Naive thymus-derived CD8-positive, alpha-beta T cell (primary cell): ENCODE results near the gene GP9. TPM values are rescaled to one million over a fixed set of nuclear protein-coding genes. Genes with fewer than 3 reads are reported as not detected.

Source experiments
- ATAC-seq, 2 donors: fragments of 150-1000 bp; cut with Tn5 transposase in 1 of 2; sonication (Bioruptor Pico), chemical (Tn5 transposase) in 1 of 2; 1 replicate in 1 of 2; 2 replicates in 1 of 2; pipeline ENCODE4 v1.10.0; 2021; ENCODE audit warnings: mild to moderate bottlenecking in 2 of 2, moderate library complexity in 2 of 2
- POLR2A ChIA-PET: fragments of 350-600 bp; sonication (Branson Sonifier 250); formaldehyde crosslinking; loops from one replicate; lab custom pipeline; 2021; ENCODE audit warnings: antibody characterized with exemption; lab: Charles Lee
- DNase-seq, 10 donors: peaks; one replicate each; pipeline versions ENCODE4 v3.0.0 to v3.0.0-alpha.2; 2020 to 2022
- H3K27ac Mint-ChIP-seq, 10 donors: one replicate each; pipeline ENCODE4 v1.8.0; 2020 to 2022; ENCODE audit warnings: mild to moderate bottlenecking in 10 of 10, mixed read lengths in 10 of 10, moderate library complexity in 4 of 10, inconsistent platforms in 1 of 10
- H3K27me3 Mint-ChIP-seq, 5 donors: one replicate each; pipeline ENCODE4 v1.8.0; 2021 to 2022; ENCODE audit warnings: mixed read lengths in 5 of 5
- H3K36me3 Mint-ChIP-seq, 3 donors: one replicate each; pipeline ENCODE4 v1.8.0; 2020 to 2022; ENCODE audit warnings: mixed read lengths in 3 of 3, mild to moderate bottlenecking in 2 of 3, inconsistent platforms in 1 of 3
- H3K4me1 Mint-ChIP-seq, 4 donors: one replicate each; pipeline ENCODE4 v1.8.0; 2021 to 2022; ENCODE audit warnings: mixed read lengths in 4 of 4
- H3K4me3 Mint-ChIP-seq, 10 donors: one replicate each; pipeline ENCODE4 v1.8.0; 2020 to 2022; ENCODE audit warnings: mild to moderate bottlenecking in 10 of 10, mixed read lengths in 10 of 10, moderate library complexity in 6 of 10, inconsistent platforms in 1 of 10
- H3K9me3 Mint-ChIP-seq, 9 donors: one replicate each; pipeline ENCODE4 v1.8.0; 2020 to 2022; ENCODE audit warnings: mixed read lengths in 9 of 9, mild to moderate bottlenecking in 3 of 9, inconsistent platforms in 1 of 9, moderate library complexity in 1 of 9
- polyA plus RNA-seq, 3 donors: library from polyadenylated mRNA; unstranded; fragments of 300-500 nt; fragmentation: Illumina TruSeq; gene quantifications; one replicate each; pipeline ENCODE4 v1.2.3, GENCODE V29; 2021
- total RNA-seq, 8 experiments: library from RNA in 2 of 8; stranded (reverse) in 2 of 8; gene quantifications; one replicate each; pipeline ENCODE4 v1.2.3 and lab custom pipeline; 2021 to 2026

The GP9 gene
- not detected for total RNA-seq
- polyA plus RNA-seq, result not detected
- total RNA-seq (lab: John Stamatoyannopoulos, UW), result 0 to 0.08 (median 0) reads per million in 6 experiments

GRCh38 chr3:129060276-129061022, at the start of gene GP9:
Gene GP9, plus strand, starts transcription at chr3:129060779. Its CDS starts 961 bp downstream, at chr3:129061740.
- H3K9me3 Mint-ChIP-seq, result no peaks in the 10 kb centered on the region
- H3K27ac Mint-ChIP-seq, result no peak within 1 kb of the TSS
- no peak for ATAC-seq
- peaks cover 0 to 10% (median 6%) of the 10 kb centered on the region in 4 donors for H3K4me1 Mint-ChIP-seq
- POLR2A ChIA-PET, result interaction anchor here (1.1 kb wide), 1 partner anchor 189 kb away, joined by 3 read pairs; the partner anchor contains the start of gene COPG1
- DNase-seq, result no peak
- H3K4me3 Mint-ChIP-seq, result no peak within 1 kb of the TSS
- no peaks in the 10 kb centered on the region for H3K27me3 Mint-ChIP-seq
- no peaks in the 10 kb centered on the region for H3K36me3 Mint-ChIP-seq

DNA sequence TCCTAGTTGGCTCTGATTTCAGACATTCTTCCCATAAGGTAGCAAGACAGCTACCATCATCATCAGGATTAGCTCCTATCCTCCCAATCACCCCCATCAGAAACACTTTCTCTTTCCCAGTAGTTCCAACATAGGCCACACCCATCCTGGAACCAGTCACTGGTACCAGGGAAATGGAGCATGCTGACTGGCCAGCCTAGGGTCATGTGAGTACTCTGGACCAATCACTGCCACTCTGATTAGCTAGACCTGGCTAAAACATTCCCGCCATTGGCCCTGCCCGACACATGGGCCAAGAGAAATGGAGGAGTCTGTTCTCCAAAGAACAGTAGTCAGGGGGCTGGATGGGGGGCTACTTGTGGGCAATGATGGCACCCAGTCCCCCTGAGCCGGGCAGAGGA, 47.1 kb upstream of the GP9 start:
- DNase-seq, result no peak
- Mint-ChIP-seq H3K36me3 (no peaks in the 10 kb centered on the region), H3K4me1 (peaks cover 23 to 48% (median 43%) of the 10 kb centered on the region in 4 donors), H3K27ac (peak overlapping the region; percentile 70 to 99 (median 89)), H3K4me3 (peak overlapping the region in 1 of 10 donors; percentile 69), H3K27me3 (no peaks in the 10 kb centered on the region), H3K9me3 (no peaks in the 10 kb centered on the region)
- POLR2A ChIA-PET, result interaction anchor here (1.7 to 7.9 kb wide), 3 partner anchors 8 to 13 kb away, joined by 6 to 257 read pairs (median 125); partner anchors contain the start of genes CFAP92 and EFCC1
- ATAC-seq, result no peak

GRCh38 chr3:129014148-129014547, 46.4 kb upstream of the GP9 start:
- Mint-ChIP-seq H3K27me3 (no peaks in the 10 kb centered on the region), H3K4me3 (peak overlapping the region in 6 of 10 donors; percentile 9 to 88 (median 50)), H3K27ac (peak overlapping the region; percentile 77 to 100 (median 96)), H3K9me3 (no peaks in the 10 kb centered on the region), H3K4me1 (peaks cover 28 to 55% (median 49%) of the 10 kb centered on the region in 4 donors), H3K36me3 (no peaks in the 10 kb centered on the region)
- POLR2A ChIA-PET, result interaction anchor here (2.0 to 7.9 kb wide), 5 partner anchors 12 to 105 kb away, joined by 5 to 257 read pairs (median 81); partner anchors contain the start of genes CFAP92, EFCC1 and RAB43
- peak in 1 of 10 donors; percentile 54 for DNase-seq
- ATAC-seq, result no peak

GRCh38 chr3:129014793-129015345, 45.7 kb upstream of the GP9 start:
- DNase-seq (peak in 1 of 10 donors; percentile 50), ATAC-seq (no peak)
- H3K4me1 Mint-ChIP-seq, result peaks cover 28 to 55% (median 49%) of the 10 kb centered on the region in 4 donors
- H3K4me3 Mint-ChIP-seq, result peak overlapping the region; percentile 24 to 94 (median 78)
- H3K27me3 Mint-ChIP-seq, result no peaks in the 10 kb centered on the region
- peak overlapping the region; percentile 77 to 100 (median 96) for H3K27ac Mint-ChIP-seq
- POLR2A ChIA-PET, result interaction anchor here (0.6 to 7.9 kb wide), 10 partner anchors 11 to 234 kb away, joined by 4 to 257 read pairs (median 14); partner anchors contain the start of genes CFAP92, CNBP, COPG1 and EFCC1
- no peaks in the 10 kb centered on the region for H3K36me3 Mint-ChIP-seq
- no peaks in the 10 kb centered on the region for H3K9me3 Mint-ChIP-seq

DNA sequence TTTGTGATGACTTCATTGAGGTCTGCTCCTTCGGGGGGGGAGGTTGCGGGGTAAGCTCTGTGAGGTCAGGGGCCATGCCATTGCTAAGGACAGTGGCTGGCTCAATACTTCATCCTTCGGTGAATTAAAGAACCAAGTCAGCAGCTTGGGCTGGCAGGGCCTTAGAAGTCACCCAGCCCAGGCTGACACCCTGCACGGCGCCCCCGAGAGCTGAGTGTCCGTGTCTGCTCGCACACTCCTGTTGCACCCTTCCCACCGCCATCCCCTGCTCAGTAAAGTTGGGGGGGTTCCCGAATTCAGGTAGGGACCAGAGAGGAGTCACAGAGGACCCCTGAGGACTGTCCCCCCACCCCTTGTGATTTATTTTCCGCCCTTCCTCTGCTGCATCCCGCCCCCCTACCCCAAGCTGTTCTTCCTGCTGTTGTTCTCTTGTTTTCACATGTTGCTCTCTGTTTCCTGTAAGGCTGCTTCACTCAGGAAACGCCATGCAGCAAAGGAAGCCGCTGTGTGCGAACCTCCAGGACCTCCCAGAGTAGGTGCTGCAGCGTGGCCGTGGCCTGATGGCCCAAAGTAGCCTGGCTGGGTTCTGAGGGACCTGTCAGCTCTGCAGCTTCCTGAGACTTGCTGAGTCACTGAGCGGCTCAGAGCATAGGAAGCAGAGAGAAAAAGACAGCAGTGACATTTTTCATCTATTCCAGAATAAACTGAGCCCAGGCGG, 45.0 kb upstream of the GP9 start:
- Mint-ChIP-seq H3K27ac (peak overlapping the region; percentile 77 to 100 (median 96)), H3K9me3 (no peaks in the 10 kb centered on the region), H3K36me3 (no peaks in the 10 kb centered on the region), H3K27me3 (no peaks in the 10 kb centered on the region), H3K4me1 (peaks cover 28 to 55% (median 49%) of the 10 kb centered on the region in 4 donors), H3K4me3 (peak overlapping the region; percentile 43 to 94 (median 80))
- peak; percentile 62 to 70 for ATAC-seq
- peak in 7 of 10 donors; percentile 25 to 61 (median 51) for DNase-seq
- POLR2A ChIA-PET, result interaction anchor here (0.6 to 7.9 kb wide), 19 partner anchors 11 to 557 kb away, joined by 3 to 257 read pairs (median 6); partner anchors contain the start of genes CFAP92, CNBP, COPG1 and EFCC1

- DNase-seq (peak; percentile 55 to 88 (median 68)), ATAC-seq (peak; percentile 91 to 92)
- H3K27me3 Mint-ChIP-seq, result no peaks in the 10 kb centered on the region
- peaks cover 26 to 55% (median 49%) of the 10 kb centered on the region in 4 donors for H3K4me1 Mint-ChIP-seq
- peak overlapping the region; percentile 77 to 100 (median 96) for H3K27ac Mint-ChIP-seq
- H3K9me3 Mint-ChIP-seq, result no peaks in the 10 kb centered on the region
- peak overlapping the region; percentile 43 to 94 (median 80) for H3K4me3 Mint-ChIP-seq
- H3K36me3 Mint-ChIP-seq, result no peaks in the 10 kb centered on the region
- POLR2A ChIA-PET, result interaction anchor here (0.8 to 7.9 kb wide), 20 partner anchors 10 to 300 kb away, joined by 3 to 257 read pairs (median 6); partner anchors contain the start of genes CFAP92, CNBP, COPG1 and EFCC1
Measured at GRCh38 chr3:129016356-129016719, 44.2 kb upstream of the GP9 start.

DNA sequence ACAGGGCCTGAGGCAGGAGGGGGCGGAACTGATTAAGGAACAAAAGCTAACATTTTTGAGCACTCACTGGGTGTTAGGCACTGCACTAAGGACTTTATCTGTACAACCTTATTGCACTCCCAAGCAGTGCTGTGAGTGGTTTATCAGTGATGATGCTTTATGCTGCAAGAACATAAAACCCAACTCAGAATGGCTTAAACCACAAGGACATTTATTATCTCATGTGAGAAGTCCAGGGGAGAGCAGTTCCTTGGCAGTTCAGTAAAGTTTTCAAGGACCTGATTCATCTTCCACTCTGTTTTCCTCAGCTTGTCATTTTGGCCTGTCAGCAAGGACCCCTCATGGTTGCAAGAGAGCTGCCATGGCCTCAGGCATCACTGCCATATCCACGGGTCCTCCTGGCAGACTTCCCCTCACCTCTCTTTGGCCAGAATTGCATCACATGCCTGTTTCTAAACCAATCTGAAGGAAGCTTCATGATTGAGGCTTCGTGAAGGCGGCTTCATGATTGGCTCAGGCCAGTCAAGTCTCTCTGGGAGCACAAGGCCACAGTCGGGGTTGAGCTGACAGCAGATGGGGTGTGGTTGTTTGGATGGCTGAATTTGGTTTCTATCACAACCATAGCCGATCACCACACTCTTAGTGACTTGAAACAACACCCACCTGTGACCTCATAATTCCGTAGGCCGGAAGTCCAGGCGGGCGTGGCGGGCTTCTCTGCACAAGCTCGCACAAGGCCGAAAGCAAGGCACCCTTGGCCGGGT, 43.7 kb upstream of the GP9 start:
- DNase-seq, result peak in 1 of 10 donors; percentile 67
- peak in 1 of 2 donors; percentile 3 for ATAC-seq
- Mint-ChIP-seq H3K9me3 (no peaks in the 10 kb centered on the region), H3K27me3 (no peaks in the 10 kb centered on the region), H3K27ac (peak overlapping the region; percentile 77 to 100 (median 96)), H3K4me1 (peaks cover 28 to 57% (median 50%) of the 10 kb centered on the region in 4 donors), H3K4me3 (peak overlapping the region in 9 of 10 donors; percentile 8 to 88 (median 71)), H3K36me3 (no peaks in the 10 kb centered on the region)
- POLR2A ChIA-PET, result interaction anchor here (0.6 to 7.9 kb wide), 19 partner anchors 9 to 299 kb away, joined by 3 to 257 read pairs (median 6); partner anchors contain the start of genes CFAP92, CNBP, COPG1 and EFCC1

DNA sequence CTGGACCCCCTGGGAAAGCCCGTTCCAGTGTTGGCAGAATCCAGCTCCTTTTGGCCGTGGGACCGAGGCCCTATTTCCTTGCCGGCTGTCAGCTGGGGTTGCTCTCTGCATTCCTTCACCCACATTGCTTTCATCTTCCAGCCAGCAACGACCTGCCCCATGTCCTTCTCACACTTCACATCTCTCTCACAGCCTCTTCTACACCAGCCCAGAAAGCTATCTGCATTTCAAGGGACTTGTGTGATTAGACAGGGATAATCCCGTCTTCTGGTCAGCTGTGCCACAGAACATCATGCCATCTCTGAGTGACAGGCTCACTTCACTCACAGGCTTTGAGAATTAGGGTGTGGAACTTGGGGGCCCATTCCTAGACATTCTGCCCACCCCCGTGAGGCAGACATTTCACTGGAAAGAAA, 43.1 kb upstream of the GP9 start:
- Mint-ChIP-seq H3K4me3 (peak overlapping the region in 8 of 10 donors; percentile 36 to 88 (median 61)), H3K27me3 (no peaks in the 10 kb centered on the region), H3K27ac (peak overlapping the region; percentile 28 to 100 (median 96)), H3K9me3 (no peaks in the 10 kb centered on the region), H3K36me3 (no peaks in the 10 kb centered on the region), H3K4me1 (peaks cover 28 to 61% (median 55%) of the 10 kb centered on the region in 4 donors)
- POLR2A ChIA-PET, result interaction anchor here (0.6 to 7.9 kb wide), 10 partner anchors 9 to 299 kb away, joined by 3 to 257 read pairs (median 14); partner anchors contain the start of genes CFAP92, CNBP, COPG1 and EFCC1
- DNase-seq, result peak in 1 of 10 donors; percentile 18
- no peak for ATAC-seq

DNA sequence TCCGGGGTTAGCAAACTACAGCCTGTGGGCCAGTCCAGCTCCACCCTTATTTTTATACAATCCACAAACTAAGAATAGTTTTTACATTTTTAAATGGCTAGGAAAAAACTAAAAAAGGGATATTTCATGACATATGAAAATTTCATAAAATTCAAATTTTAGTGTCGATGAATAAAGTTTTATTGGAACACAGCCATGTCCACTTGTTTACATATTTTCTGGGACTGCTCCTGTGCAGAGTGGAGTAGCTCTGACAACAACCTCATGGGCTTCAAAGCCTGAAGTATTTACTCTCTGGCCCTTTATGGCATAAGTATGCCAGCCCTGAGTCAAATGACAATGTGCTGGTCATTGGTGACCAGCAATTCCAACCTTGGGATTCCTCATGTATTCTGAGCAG, 42.3 kb upstream of the GP9 start:
- Mint-ChIP-seq H3K4me1 (peaks cover 26 to 63% (median 57%) of the 10 kb centered on the region in 4 donors), H3K27ac (peak overlapping the region; percentile 79 to 100 (median 93)), H3K4me3 (peak overlapping the region in 2 of 10 donors; percentile 10 to 41), H3K9me3 (no peaks in the 10 kb centered on the region), H3K36me3 (no peaks in the 10 kb centered on the region), H3K27me3 (no peaks in the 10 kb centered on the region)
- ATAC-seq (no peak), DNase-seq (no peak)
- POLR2A ChIA-PET, result interaction anchor here (6.8 to 7.9 kb wide), 2 partner anchors 8 to 18 kb away, joined by 125 to 257 read pairs; partner anchors contain the start of genes CFAP92 and EFCC1

- Mint-ChIP-seq H3K9me3 (no peaks in the 10 kb centered on the region), H3K36me3 (no peaks in the 10 kb centered on the region), H3K4me1 (peaks cover 26 to 60% (median 57%) of the 10 kb centered on the region in 4 donors), H3K27ac (peak overlapping the region in 9 of 10 donors; percentile 56 to 99 (median 79)), H3K4me3 (peak overlapping the region in 2 of 10 donors; percentile 4 to 41), H3K27me3 (no peaks in the 10 kb centered on the region)
- ATAC-seq, result no peak
- POLR2A ChIA-PET, result no interaction called here
- peak in 1 of 10 donors; percentile 41 for DNase-seq
Measured at GRCh38 chr3:129018751-129019150, 41.8 kb upstream of the GP9 start.

DNA sequence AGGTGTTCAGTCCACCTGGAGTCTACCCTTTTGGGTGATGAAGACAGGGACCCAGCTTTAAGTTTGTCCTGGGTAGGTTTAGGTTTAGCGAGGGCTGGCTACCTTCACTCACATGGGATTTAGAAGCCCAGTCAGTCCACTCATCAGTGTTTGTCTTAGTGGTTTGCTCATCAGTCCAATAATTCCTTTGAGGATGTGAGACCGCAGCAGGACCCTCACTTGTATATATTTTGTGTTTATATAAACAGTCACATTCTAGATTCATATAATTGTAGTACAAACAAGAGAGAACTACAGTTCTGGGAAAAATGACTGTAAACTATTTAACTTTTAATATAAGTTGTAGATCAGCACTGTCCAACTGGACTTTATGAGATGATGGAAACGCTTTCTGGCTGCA, 41.3 kb upstream of the GP9 start:
- peaks cover 26 to 57% (median 55%) of the 10 kb centered on the region in 4 donors for H3K4me1 Mint-ChIP-seq
- H3K9me3 Mint-ChIP-seq, result no peaks in the 10 kb centered on the region
- DNase-seq (no peak), ATAC-seq (no peak)
- no peaks in the 10 kb centered on the region for H3K36me3 Mint-ChIP-seq
- peak overlapping the region in 3 of 10 donors; percentile 79 to 99 (median 90) for H3K27ac Mint-ChIP-seq
- H3K27me3 Mint-ChIP-seq, result no peaks in the 10 kb centered on the region
- POLR2A ChIA-PET, result interaction anchor here (1.0 to 1.8 kb wide), 2 partner anchors 25 to 102 kb away, joined by 3 to 9 read pairs; partner anchors contain the start of genes CFAP92 and RAB43
- no peak overlapping the region for H3K4me3 Mint-ChIP-seq
